K562 (cell line): ENCODE data around the gene PPP1R9A.
"Not testable (repeated sequence)": the region's sequence is repeated elsewhere in the genome, so short reads cannot be mapped to it uniquely, and the experiment has no call there.

Experiments used
- EP300 ChIP-seq: IDR thresholded peaks from 2 replicates; pipeline ENCODE4 v1.6.1; 2012; ENCODE audit warnings: low read length, improper control_type of control experiment
- MYNN ChIP-seq, 2 experiments: sonication (generic); formaldehyde crosslinking in 1 of 2; IDR thresholded peaks; 2 replicates each; pipeline versions ENCODE4 v1.5.0 to v1.6.1; 2016 to 2020; ENCODE audit warnings: antibody characterized with exemption in 1 of 2, missing genetic modification reagents in 1 of 2
- TF ChIP-seq, protein P1 (sequence below), 3 experiments: IDR thresholded peaks in 2 of 3; conservative IDR thresholded peaks in 1 of 3; 2 replicates each; pipeline ENCODE4 v1.5.1; 2011 to 2012; ENCODE audit warnings: low read length in 3 of 3, mild to moderate bottlenecking in 3 of 3, control low read depth in 2 of 3, improper control_type of control experiment in 1 of 3, inconsistent platforms in 1 of 3, low read depth in 1 of 3, mixed read lengths in 1 of 3, moderate library complexity in 1 of 3; ENCODE audit not compliant: insufficient read depth in 2 of 3
- TF ChIP-seq, protein P2 (sequence below), 2 experiments: fragments of 250-450 bp in 1 of 2; fragments of 450-650 bp in 1 of 2; sonication (Bioruptor Pico) in 1 of 2; IDR thresholded peaks; 2 replicates each; pipeline versions ENCODE4 v1.6.1 to v1.8.0; 2016 to 2021; ENCODE audit warnings: mild to moderate bottlenecking in 2 of 2, moderate library complexity in 2 of 2, missing compliant biosample characterization in 1 of 2, missing genetic modification characterization in 1 of 2

GRCh38 chr7:95008773-95009172 is 101.4 kb downstream of the PPP1R9A start:
- TF ChIP-seq MYNN (IDR thresholded peaks at IDR 0.05); MYNN (CRISPR knock-in tag; IDR thresholded peaks at IDR 0.05); EP300: not testable (repeated sequence)
- TF ChIP-seq, protein P1, sequence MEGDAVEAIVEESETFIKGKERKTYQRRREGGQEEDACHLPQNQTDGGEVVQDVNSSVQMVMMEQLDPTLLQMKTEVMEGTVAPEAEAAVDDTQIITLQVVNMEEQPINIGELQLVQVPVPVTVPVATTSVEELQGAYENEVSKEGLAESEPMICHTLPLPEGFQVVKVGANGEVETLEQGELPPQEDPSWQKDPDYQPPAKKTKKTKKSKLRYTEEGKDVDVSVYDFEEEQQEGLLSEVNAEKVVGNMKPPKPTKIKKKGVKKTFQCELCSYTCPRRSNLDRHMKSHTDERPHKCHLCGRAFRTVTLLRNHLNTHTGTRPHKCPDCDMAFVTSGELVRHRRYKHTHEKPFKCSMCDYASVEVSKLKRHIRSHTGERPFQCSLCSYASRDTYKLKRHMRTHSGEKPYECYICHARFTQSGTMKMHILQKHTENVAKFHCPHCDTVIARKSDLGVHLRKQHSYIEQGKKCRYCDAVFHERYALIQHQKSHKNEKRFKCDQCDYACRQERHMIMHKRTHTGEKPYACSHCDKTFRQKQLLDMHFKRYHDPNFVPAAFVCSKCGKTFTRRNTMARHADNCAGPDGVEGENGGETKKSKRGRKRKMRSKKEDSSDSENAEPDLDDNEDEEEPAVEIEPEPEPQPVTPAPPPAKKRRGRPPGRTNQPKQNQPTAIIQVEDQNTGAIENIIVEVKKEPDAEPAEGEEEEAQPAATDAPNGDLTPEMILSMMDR (IDR thresholded peaks at IDR 0.05 in 2 of 3, conservative IDR thresholded peaks at IDR 0.05 in 1 of 3; ENCODE audit: insufficient read depth in 2 of 3, low read depth in 1 of 3, low read length in 3 of 3): not testable (repeated sequence)
- TF ChIP-seq, protein P2, sequence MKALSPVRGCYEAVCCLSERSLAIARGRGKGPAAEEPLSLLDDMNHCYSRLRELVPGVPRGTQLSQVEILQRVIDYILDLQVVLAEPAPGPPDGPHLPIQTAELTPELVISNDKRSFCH (CRISPR knock-in tag; IDR thresholded peaks at IDR 0.05): not testable (repeated sequence)
- TF ChIP-seq, protein P2 (tag; IDR thresholded peaks at IDR 0.05): not testable (repeated sequence)
